HCT116 (cell line): ENCODE measurements around the gene WIF1. TPM values are rescaled to one million over a fixed set of nuclear protein-coding genes. Genes with fewer than 3 reads are reported as not detected.

Source experiments
- ATAC-seq: fragments of 200-7000 bp; cut with Tn5 transposase; 2 replicates; pipeline ENCODE4 v1.9.1; 2020; ENCODE audit warnings: mild to moderate bottlenecking, moderate library complexity
- Bru-seq: library from RNA; stranded (reverse); fragments of 400-500 nt; gene quantifications from one replicate; lab custom pipeline; 2021; lab: Mats Ljungman, UMichigan
- BruChase-seq, 2 experiments: library from RNA; stranded (reverse); fragments of 400-500 nt; gene quantifications; one replicate each; lab custom pipeline; 2021; lab: Mats Ljungman, UMichigan
- BruUV-seq: library from RNA; stranded (reverse); fragments of 400-500 nt; replicated peaks from 2 replicates; lab custom pipeline; 2021; lab: Mats Ljungman, UMichigan
- CTCF ChIA-PET: fragments of 300-600 bp; sonication (Branson Sonifier 250); formaldehyde crosslinking; loops from one replicate; lab custom pipeline; 2021; ENCODE audit warnings: antibody characterized with exemption; lab: Charles Lee
- POLR2A ChIA-PET: fragments of 300-600, 350-600 bp; sonication (Branson Sonifier 250); formaldehyde crosslinking; loops from one replicate; lab custom pipeline; 2021; ENCODE audit warnings: antibody characterized with exemption; lab: Charles Lee
- RAD21 ChIA-PET, 2 experiments: fragments of 300-600 bp; sonication (Branson Sonifier 250); formaldehyde crosslinking; loops; one replicate each; lab custom pipeline; 2023; ENCODE audit warnings: low total read pairs in 2 of 2; ENCODE audit not compliant: uncharacterized antibody in 2 of 2, unreplicated experiment in 2 of 2, low non-redundant PET in 1 of 2; lab: Charles Lee
- DNase-seq: peaks from one replicate; pipeline ENCODE4 v3.0.0-alpha.2; 2010; ENCODE audit warnings: low read depth, low spot score
- H2AFZ ChIP-seq: fragments of 200-600 bp; shearing (Covaris generic), sonication (generic); 2 replicates; pipeline ENCODE4 v1.6.1; 2017; ENCODE audit warnings: low read depth, mixed run types, mixed read lengths, antibody characterized with exemption, low read length; ENCODE audit not compliant: poor library complexity, severe bottlenecking
- H3K27ac ChIP-seq: 2 replicates; pipeline ENCODE4 v1.5.1; 2012; ENCODE audit warnings: low read depth, low read length
- H3K27me3 ChIP-seq: fragments of 200-600 bp; sonication (generic); 2 replicates; pipeline ENCODE4 v1.6.1; 2016; ENCODE audit warnings: mixed run types, low read length, mixed read lengths; ENCODE audit not compliant: insufficient read depth
- H3K36me3 ChIP-seq, 2 experiments: fragments of 200-500 bp in 1 of 2; fragments of 200-600 bp in 1 of 2; sonication (Bioruptor generic) in 1 of 2; sonication (generic) in 1 of 2; 2 replicates each; pipeline versions ENCODE4 v1.5.1 to v1.6.1; 2014 to 2016; ENCODE audit warnings: low read length in 2 of 2, inconsistent platforms in 1 of 2, mixed read lengths in 1 of 2, mixed run types in 1 of 2; ENCODE audit not compliant: insufficient read depth in 2 of 2, control insufficient read depth in 1 of 2
- H3K4me1 ChIP-seq, 2 experiments: fragments of 200-600 bp in 1 of 2; sonication (generic) in 1 of 2; 2 replicates each; pipeline versions ENCODE4 v1.5.1 to v1.6.1; 2012 to 2017; ENCODE audit warnings: low read length in 2 of 2, inconsistent platforms in 1 of 2, mild to moderate bottlenecking in 1 of 2, mixed read lengths in 1 of 2, mixed run types in 1 of 2, moderate library complexity in 1 of 2; ENCODE audit not compliant: insufficient read depth in 2 of 2, control insufficient read depth in 1 of 2
- H3K4me2 ChIP-seq: fragments of 200-600 bp; sonication (generic); 2 replicates; pipeline ENCODE4 v1.6.1; 2017; ENCODE audit warnings: mixed run types, low read length, mixed read lengths
- H3K4me3 ChIP-seq, 2 experiments: fragments of 200-600 bp in 1 of 2; sonication (generic) in 1 of 2; replicated peaks in 1 of 2; 2 replicates each; pipeline ENCODE4 v1.5.1; 2011 to 2016; ENCODE audit warnings: low read length in 2 of 2, control low read depth in 1 of 2, low read depth in 1 of 2, mild to moderate bottlenecking in 1 of 2, mixed read lengths in 1 of 2, mixed run types in 1 of 2
- H3K79me2 ChIP-seq: fragments of 200-600 bp; sonication (generic); 2 replicates; pipeline ENCODE4 v1.6.1; 2017; ENCODE audit warnings: mild to moderate bottlenecking, mixed run types, low read length, moderate library complexity, mixed read lengths; ENCODE audit not compliant: insufficient read depth
- H3K9ac ChIP-seq: fragments of 200-600 bp; sonication (generic); 2 replicates; pipeline ENCODE4 v1.6.1; 2016; ENCODE audit warnings: low read length, mixed read lengths
- H3K9me2 ChIP-seq: fragments of 200-600 bp; sonication (generic), shearing (Covaris generic); 2 replicates; pipeline ENCODE4 v1.6.1; 2017; ENCODE audit warnings: mixed run types, mild to moderate bottlenecking, moderate library complexity; ENCODE audit not compliant: insufficient read depth
- H3K9me3 ChIP-seq, 2 experiments: fragments of 200-500 bp in 1 of 2; fragments of 200-600 bp in 1 of 2; sonication (Bioruptor generic) in 1 of 2; sonication (generic) in 1 of 2; 2 replicates each; pipeline ENCODE4 v1.6.1; 2014 to 2017; ENCODE audit warnings: low read length in 2 of 2, mixed read lengths in 2 of 2, inconsistent platforms in 1 of 2, low read depth in 1 of 2, mild to moderate bottlenecking in 1 of 2, mixed run types in 1 of 2, moderate library complexity in 1 of 2; ENCODE audit not compliant: control insufficient read depth in 1 of 2, insufficient read depth in 1 of 2
- H4K20me1 ChIP-seq: fragments of 200-600 bp; sonication (generic), shearing (Covaris generic); 2 replicates; pipeline ENCODE4 v1.6.1; 2017; ENCODE audit warnings: mixed run types, mild to moderate bottlenecking, moderate library complexity; ENCODE audit not compliant: insufficient read depth
- POLR2A ChIP-seq: IDR thresholded peaks from 2 replicates; pipeline ENCODE4 v1.7.0; 2011; ENCODE audit warnings: borderline replicate concordance; ENCODE audit not compliant: insufficient read depth, insufficient read length; ENCODE audit errors: extremely low read depth
- intact Hi-C: fragments of 100-400 bp; cut with micrococcal nuclease; formaldehyde crosslinking; loops from 2 replicates; pipeline ENCODE4 v1.10.0; 2022
- long read RNA-seq: library from polyadenylated mRNA; unstranded; transcript quantifications from one replicate; pipeline ENCODE4 v2.0.0, GENCODE V29; 2021; ENCODE audit not compliant: unreplicated experiment
- polyA plus RNA-seq: library from polyadenylated mRNA; unstranded; fragments of >200 nt; gene quantifications from 2 replicates; pipeline ENCODE4 v1.2.1, GENCODE V29; 2012; ENCODE audit warnings: missing spikeins
- total RNA-seq: library from RNA; stranded (reverse); gene quantifications from one replicate; pipeline ENCODE4 v1.2.1, GENCODE V29; 2021; ENCODE audit not compliant: unreplicated experiment
- TF ChIP-seq, protein P1 (sequence below), 3 experiments: fragments of 200-600 bp in 1 of 3; sonication (generic) in 1 of 3; IDR thresholded peaks in 2 of 3; conservative IDR thresholded peaks in 1 of 3; 2 replicates each; pipeline ENCODE4 v1.5.1; 2012 to 2017; ENCODE audit warnings: low read depth in 2 of 3, low read length in 2 of 3, antibody characterized with exemption in 1 of 3, borderline replicate concordance in 1 of 3, control low read depth in 1 of 3, mild to moderate bottlenecking in 1 of 3, mixed read lengths in 1 of 3, mixed run types in 1 of 3, moderate library complexity in 1 of 3; ENCODE audit not compliant: insufficient read depth in 1 of 3

WIF1 gene, protein sequence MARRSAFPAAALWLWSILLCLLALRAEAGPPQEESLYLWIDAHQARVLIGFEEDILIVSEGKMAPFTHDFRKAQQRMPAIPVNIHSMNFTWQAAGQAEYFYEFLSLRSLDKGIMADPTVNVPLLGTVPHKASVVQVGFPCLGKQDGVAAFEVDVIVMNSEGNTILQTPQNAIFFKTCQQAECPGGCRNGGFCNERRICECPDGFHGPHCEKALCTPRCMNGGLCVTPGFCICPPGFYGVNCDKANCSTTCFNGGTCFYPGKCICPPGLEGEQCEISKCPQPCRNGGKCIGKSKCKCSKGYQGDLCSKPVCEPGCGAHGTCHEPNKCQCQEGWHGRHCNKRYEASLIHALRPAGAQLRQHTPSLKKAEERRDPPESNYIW
- not detected for total RNA-seq
- polyA plus RNA-seq, result not detected in 2 replicates
- percentile 4 among the genes with signal in this experiment for Bru-seq, nascent RNA
- not detected for BruChase-seq, experiment 1, labeled RNA remaining after a 6-hour chase
- BruChase-seq, experiment 2, labeled RNA remaining after a 2-hour chase, result percentile 5 among the genes with signal in this experiment
- long read RNA-seq, result 0 reads

DNA sequence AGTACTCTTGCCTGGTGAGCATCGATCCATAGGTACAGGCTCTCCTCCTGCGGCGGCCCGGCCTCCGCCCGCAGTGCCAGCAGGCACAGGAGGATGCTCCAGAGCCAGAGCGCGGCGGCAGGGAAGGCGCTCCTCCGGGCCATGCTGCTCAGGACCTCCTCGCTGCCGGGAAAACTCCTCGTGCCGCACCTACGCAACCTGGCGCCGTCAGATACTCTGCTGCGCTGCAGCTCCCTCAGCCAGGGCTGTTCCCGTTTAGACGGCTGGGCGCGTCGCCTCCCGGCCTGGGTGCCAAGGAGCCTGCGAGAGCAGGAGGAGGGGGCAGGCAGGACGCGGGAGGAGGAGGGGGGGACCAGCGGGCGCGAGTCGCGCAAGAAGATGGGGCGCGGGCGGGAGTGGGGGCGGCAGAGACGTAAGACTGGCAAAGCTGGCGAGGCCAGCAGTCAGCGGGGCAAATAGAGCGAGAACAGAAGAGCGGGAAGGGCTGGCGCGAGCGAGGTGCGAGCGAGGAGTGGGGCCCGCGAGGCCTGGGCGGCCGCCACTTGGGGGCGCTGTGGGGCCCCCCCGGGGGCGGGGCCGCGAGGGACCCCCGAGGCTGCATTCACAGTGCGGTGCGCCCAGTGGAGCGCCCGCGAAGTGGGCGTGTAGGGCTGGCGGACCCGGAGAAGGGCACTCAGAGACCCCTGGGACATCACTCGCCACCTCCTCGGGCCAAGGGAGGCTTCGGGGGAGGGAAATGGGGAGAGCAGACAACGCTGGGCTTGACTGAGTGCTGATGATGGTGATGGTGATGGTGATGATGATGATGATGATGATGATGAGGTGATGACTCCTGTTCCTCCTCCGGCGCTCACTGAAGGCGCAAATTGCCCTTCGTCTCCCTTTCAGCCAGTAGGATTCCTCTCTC, at the start of gene WIF1:
Gene WIF1, minus strand, starts transcription at position 257 of the 907 bp plus-strand sequence. Its CDS starts 114 bp downstream, at position 143.
- POLR2A ChIA-PET, result no interaction called here
- CTCF ChIA-PET, result interaction anchor here (1.0 kb wide), 1 partner anchor 14 kb away, joined by 3 read pairs; no protein-coding TSS in a partner anchor
- Histone ChIP-seq H4K20me1 (no peaks in the 10 kb centered on the region), H3K9me3 (no peaks in the 10 kb centered on the region), H3K4me3 (no peak within 1 kb of the TSS), H3K4me1 (no peaks in the 10 kb centered on the region), H3K79me2 (no peaks in the 10 kb centered on the region), H3K9ac (no peak within 1 kb of the TSS), H3K36me3 (no peaks in the 10 kb centered on the region), H3K9me2 (no peaks in the 10 kb centered on the region), H3K4me2 (no peak within 1 kb of the TSS), H3K27ac (no peak within 1 kb of the TSS), H2AFZ (no peak within 1 kb of the TSS), H3K27me3 (peaks cover 34% of the 10 kb centered on the region)
- DNase-seq (no peak), ATAC-seq (0 out of 2 replicates have a peak, but pooled peaks have one; percentile 38)
- no peak for TF ChIP-seq POLR2A
- TF ChIP-seq, protein P1, sequence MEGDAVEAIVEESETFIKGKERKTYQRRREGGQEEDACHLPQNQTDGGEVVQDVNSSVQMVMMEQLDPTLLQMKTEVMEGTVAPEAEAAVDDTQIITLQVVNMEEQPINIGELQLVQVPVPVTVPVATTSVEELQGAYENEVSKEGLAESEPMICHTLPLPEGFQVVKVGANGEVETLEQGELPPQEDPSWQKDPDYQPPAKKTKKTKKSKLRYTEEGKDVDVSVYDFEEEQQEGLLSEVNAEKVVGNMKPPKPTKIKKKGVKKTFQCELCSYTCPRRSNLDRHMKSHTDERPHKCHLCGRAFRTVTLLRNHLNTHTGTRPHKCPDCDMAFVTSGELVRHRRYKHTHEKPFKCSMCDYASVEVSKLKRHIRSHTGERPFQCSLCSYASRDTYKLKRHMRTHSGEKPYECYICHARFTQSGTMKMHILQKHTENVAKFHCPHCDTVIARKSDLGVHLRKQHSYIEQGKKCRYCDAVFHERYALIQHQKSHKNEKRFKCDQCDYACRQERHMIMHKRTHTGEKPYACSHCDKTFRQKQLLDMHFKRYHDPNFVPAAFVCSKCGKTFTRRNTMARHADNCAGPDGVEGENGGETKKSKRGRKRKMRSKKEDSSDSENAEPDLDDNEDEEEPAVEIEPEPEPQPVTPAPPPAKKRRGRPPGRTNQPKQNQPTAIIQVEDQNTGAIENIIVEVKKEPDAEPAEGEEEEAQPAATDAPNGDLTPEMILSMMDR (IDR thresholded peaks at IDR 0.05 in 2 of 3, conservative IDR thresholded peaks at IDR 0.05 in 1 of 3; ENCODE audit: borderline replicate concordance in 1 of 3, insufficient read depth in 1 of 3, low read depth in 2 of 3, low read length in 2 of 3), result peak in 2 of 3 experiments; percentile 26 to 44; a peak in 3 of 6 replicates
- no TSS peak for BruUV-seq
- RAD21 ChIA-PET, result no interaction called here
- intact Hi-C loops, result loop anchor here (5.0 kb wide), 1 partner anchor 319 kb away; no protein-coding TSS in a partner anchor
